A673 (cell line): ENCODE results near the gene FAHD1. TPM values are rescaled to one million over a fixed set of nuclear protein-coding genes. Genes with fewer than 3 reads are reported as not detected.

Experiments used
- BruUV-seq: library from RNA; stranded (reverse); fragments of 400-500 nt; replicated peaks from 2 replicates; lab custom pipeline; 2021; lab: Mats Ljungman, UMichigan
- CTCF ChIA-PET: fragments of 300-600 bp; sonication (Branson Sonifier 250); formaldehyde crosslinking; loops from one replicate; lab custom pipeline; 2022; ENCODE audit warnings: antibody characterized with exemption; lab: Charles Lee
- POLR2A ChIA-PET: fragments of 300-600 bp; sonication (Branson Sonifier 250); formaldehyde crosslinking; loops from one replicate; lab custom pipeline; 2022; ENCODE audit warnings: antibody characterized with exemption; ENCODE audit not compliant: low non-redundant PET; lab: Charles Lee
- DNase-seq: peaks from one replicate; pipeline ENCODE4 v3.0.0-alpha.2; 2015; ENCODE audit warnings: low spot score
- H3K27ac ChIP-seq: fragments of 200-600 bp; sonication (generic); 2 replicates; pipeline ENCODE4 v1.5.1; 2016; ENCODE audit warnings: mixed run types, low read depth, mild to moderate bottlenecking, mixed read lengths, antibody characterized with exemption, low read length; ENCODE audit not compliant: poor library complexity, severe bottlenecking
- H3K27me3 ChIP-seq: fragments of 200-600 bp; sonication (generic); replicated peaks from 2 replicates; pipeline ENCODE4 v1.6.1; 2017; ENCODE audit warnings: mixed run types, low read depth, mild to moderate bottlenecking, mixed read lengths, antibody characterized with exemption, low read length; ENCODE audit not compliant: insufficient read depth, poor library complexity
- H3K36me3 ChIP-seq: fragments of 200-600 bp; sonication (generic); 2 replicates; pipeline ENCODE4 v1.6.1; 2016; ENCODE audit warnings: mixed run types, mild to moderate bottlenecking, mixed read lengths, antibody characterized with exemption, low read length; ENCODE audit not compliant: insufficient read depth, poor library complexity, severe bottlenecking
- H3K4me1 ChIP-seq: fragments of 200-600 bp; sonication (generic); 2 replicates; pipeline ENCODE4 v1.6.1; 2017; ENCODE audit warnings: mixed run types, mild to moderate bottlenecking, mixed read lengths, antibody characterized with exemption, low read length; ENCODE audit not compliant: insufficient read depth, poor library complexity, severe bottlenecking
- H3K4me3 ChIP-seq: fragments of 200-600 bp; sonication (generic); 2 replicates; pipeline ENCODE4 v1.5.1; 2016; ENCODE audit warnings: low read depth, mixed run types, mild to moderate bottlenecking, mixed read lengths, low read length; ENCODE audit not compliant: poor library complexity, severe bottlenecking
- H3K9me3 ChIP-seq: fragments of 200-600 bp; sonication (generic); 2 replicates; pipeline ENCODE4 v1.6.1; 2016; ENCODE audit warnings: mixed run types, low read depth, mild to moderate bottlenecking, mixed read lengths, antibody characterized with exemption, low read length; ENCODE audit not compliant: poor library complexity, severe bottlenecking
- CTCF ChIP-seq: fragments of 300-800, 200-600 bp; sonication (generic); conservative IDR thresholded peaks from 2 replicates; pipeline ENCODE4 v1.5.1; 2017; ENCODE audit warnings: low read depth, mild to moderate bottlenecking, antibody characterized with exemption, low read length, moderate library complexity, mixed read lengths
- EZH2 ChIP-seq: fragments of 200-600 bp; sonication (generic); IDR thresholded peaks from 2 replicates; pipeline ENCODE4 v1.6.1; 2017; ENCODE audit warnings: borderline replicate concordance, low read depth, mild to moderate bottlenecking, mixed read lengths, antibody characterized with exemption, low read length; ENCODE audit not compliant: poor library complexity, severe bottlenecking
- intact Hi-C: fragments of 100-400 bp; cut with micrococcal nuclease; formaldehyde crosslinking; loops from one replicate; pipeline ENCODE4 v1.10.0; 2022; ENCODE audit not compliant: unreplicated experiment
- total RNA-seq: library from RNA; stranded (reverse); gene quantifications from 2 replicates; pipeline ENCODE4 v1.2.3, GENCODE V29; 2021

FAHD1 gene
- total RNA-seq, 1 experiment from 2014 or later = 19.9 TPM

GRCh38 chr16:1800701-1801100, 26.3 kb upstream of the FAHD1 start:
- intact Hi-C loops = no loop called here
- no peak for TF ChIP-seq CTCF
- TF ChIP-seq EZH2 = no peak
- ChIA-PET CTCF (interaction anchor here (0.6 kb wide), 1 partner anchor 28 kb away, joined by 5 read pairs; the partner anchor contains the start of genes EME2 and MRPS34), POLR2A (no interaction called here)
- BruUV-seq = no TSS peak
- H3K27ac ChIP-seq = no peak overlapping the region
- no peaks in the 10 kb centered on the region for H3K27me3 ChIP-seq
- no peak for DNase-seq
- peaks cover 6% of the 10 kb centered on the region for H3K9me3 ChIP-seq
- H3K4me3 ChIP-seq = no peak overlapping the region
- no peaks in the 10 kb centered on the region for H3K36me3 ChIP-seq
- no peaks in the 10 kb centered on the region for H3K4me1 ChIP-seq

- POLR2A ChIA-PET = no interaction called here
- Histone ChIP-seq H3K27ac (no peak overlapping the region), H3K4me3 (no peak overlapping the region), H3K36me3 (no peaks in the 10 kb centered on the region), H3K9me3 (no peaks in the 10 kb centered on the region), H3K4me1 (peaks cover 4% of the 10 kb centered on the region), H3K27me3 (no peaks in the 10 kb centered on the region)
- CTCF ChIA-PET = no interaction called here
- DNase-seq = no peak
- no TSS peak for BruUV-seq
- intact Hi-C loops = no loop called here
- TF ChIP-seq CTCF = no peak
- TF ChIP-seq EZH2 = no peak
These were observed 19.4 kb upstream of the FAHD1 start for GRCh38 chr16:1807626-1808025.

GRCh38 chr16:1808691-1809090, 18.3 kb upstream of the FAHD1 start:
- TF ChIP-seq EZH2 = no peak
- no peak for TF ChIP-seq CTCF
- Histone ChIP-seq H3K27ac (no peak overlapping the region), H3K36me3 (no peaks in the 10 kb centered on the region), H3K9me3 (no peaks in the 10 kb centered on the region), H3K4me1 (peaks cover 9% of the 10 kb centered on the region), H3K27me3 (no peaks in the 10 kb centered on the region), H3K4me3 (no peak overlapping the region)
- no TSS peak for BruUV-seq
- ChIA-PET POLR2A (no interaction called here), CTCF (no interaction called here)
- intact Hi-C loops = no loop called here
- DNase-seq = no peak
